ENCODE data around the gene IP6K3. TPM values are rescaled to one million over a fixed set of nuclear protein-coding genes. Genes with fewer than 3 reads are reported as not detected.

Gene IP6K3
- total RNA-seq, 1 experiment from 2014 or later: not detected

DNA sequence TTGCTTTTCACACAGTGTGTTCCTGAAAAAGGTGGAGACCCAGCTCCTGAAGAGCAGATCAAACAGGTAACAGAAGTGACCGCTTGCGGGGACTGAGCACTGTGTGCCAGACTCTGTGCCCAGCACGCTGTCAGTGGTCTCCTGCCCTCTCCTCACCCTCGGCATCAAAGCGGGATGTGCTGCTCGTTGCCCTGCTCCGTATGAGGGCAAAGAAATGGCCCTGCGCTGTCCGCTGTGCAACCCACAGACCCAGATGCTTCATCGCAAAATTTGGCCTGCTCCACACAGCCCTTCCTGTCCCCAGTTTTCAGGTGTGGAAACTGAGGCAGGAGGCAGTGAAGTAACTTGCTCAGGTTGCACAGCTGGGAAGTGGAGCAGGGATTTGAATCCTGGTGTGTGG, 48.9 kb downstream of the IP6K3 start:
- no TSS peak for BruUV-seq (replicated peaks)
- Histone ChIP-seq H3K4me3 (ENCODE audit: low read depth in 2 of 2, low read length in 2 of 2) (no peak overlapping the region), H3K4me1 (ENCODE audit: control insufficient read depth, insufficient read depth, low read length) (peaks cover 33% of the 10 kb centered on the region), H3K36me3 (ENCODE audit: control insufficient read depth, insufficient read depth, low read length) (peaks cover 7% of the 10 kb centered on the region; the same call in 1 of the 2 replicates), H3K27ac (ENCODE audit: low read length) (peak overlapping the region; percentile 75), H3K27me3 (ENCODE audit: control insufficient read depth, insufficient read depth, low read length) (no peaks in the 10 kb centered on the region), H3K9me3 (ENCODE audit: control insufficient read depth, insufficient read depth, low read depth, low read length) (no peaks in the 10 kb centered on the region)
- TF ChIP-seq POLR2AphosphoS5 (IDR thresholded peaks at IDR 0.05; ENCODE audit: low read depth, low read length) (no peak), CTCF (IDR thresholded peaks at IDR 0.05) (no peak), TCF7L2 (IDR thresholded peaks at IDR 0.05; ENCODE audit: low read depth, low read length) (no peak), SIN3A (IDR thresholded peaks at IDR 0.05; ENCODE audit: borderline replicate concordance, insufficient read depth, low read depth, low read length) (no peak)
- TF ChIP-seq, protein P1, sequence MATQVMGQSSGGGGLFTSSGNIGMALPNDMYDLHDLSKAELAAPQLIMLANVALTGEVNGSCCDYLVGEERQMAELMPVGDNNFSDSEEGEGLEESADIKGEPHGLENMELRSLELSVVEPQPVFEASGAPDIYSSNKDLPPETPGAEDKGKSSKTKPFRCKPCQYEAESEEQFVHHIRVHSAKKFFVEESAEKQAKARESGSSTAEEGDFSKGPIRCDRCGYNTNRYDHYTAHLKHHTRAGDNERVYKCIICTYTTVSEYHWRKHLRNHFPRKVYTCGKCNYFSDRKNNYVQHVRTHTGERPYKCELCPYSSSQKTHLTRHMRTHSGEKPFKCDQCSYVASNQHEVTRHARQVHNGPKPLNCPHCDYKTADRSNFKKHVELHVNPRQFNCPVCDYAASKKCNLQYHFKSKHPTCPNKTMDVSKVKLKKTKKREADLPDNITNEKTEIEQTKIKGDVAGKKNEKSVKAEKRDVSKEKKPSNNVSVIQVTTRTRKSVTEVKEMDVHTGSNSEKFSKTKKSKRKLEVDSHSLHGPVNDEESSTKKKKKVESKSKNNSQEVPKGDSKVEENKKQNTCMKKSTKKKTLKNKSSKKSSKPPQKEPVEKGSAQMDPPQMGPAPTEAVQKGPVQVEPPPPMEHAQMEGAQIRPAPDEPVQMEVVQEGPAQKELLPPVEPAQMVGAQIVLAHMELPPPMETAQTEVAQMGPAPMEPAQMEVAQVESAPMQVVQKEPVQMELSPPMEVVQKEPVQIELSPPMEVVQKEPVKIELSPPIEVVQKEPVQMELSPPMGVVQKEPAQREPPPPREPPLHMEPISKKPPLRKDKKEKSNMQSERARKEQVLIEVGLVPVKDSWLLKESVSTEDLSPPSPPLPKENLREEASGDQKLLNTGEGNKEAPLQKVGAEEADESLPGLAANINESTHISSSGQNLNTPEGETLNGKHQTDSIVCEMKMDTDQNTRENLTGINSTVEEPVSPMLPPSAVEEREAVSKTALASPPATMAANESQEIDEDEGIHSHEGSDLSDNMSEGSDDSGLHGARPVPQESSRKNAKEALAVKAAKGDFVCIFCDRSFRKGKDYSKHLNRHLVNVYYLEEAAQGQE (IDR thresholded peaks at IDR 0.05; ENCODE audit: insufficient read depth in 1 of 2, low read depth in 2 of 2, low read length in 1 of 2): no peak
- intact Hi-C loops (cut with micrococcal nuclease; ENCODE audit: unreplicated experiment) (no loop called here), in situ Hi-C loops (cut with HindIII; ENCODE audit: low pct_unique_long_range_greater_than_20kb, low sequenced_read_pairs) (no loop called here)
- no peak for ATAC-seq
- ChIA-PET CTCF (no interaction called here), POLR2A (interaction anchor here (0.5 kb wide), 1 partner anchor 117 kb away, joined by 3 read pairs; no protein-coding TSS in a partner anchor)
- DNase-seq (ENCODE audit: low read depth, low spot score): no peak

GRCh38 chr6:33696548-33697518, 49.9 kb downstream of the IP6K3 start:
- no TSS peak for BruUV-seq (replicated peaks)
- TF ChIP-seq CTCF (IDR thresholded peaks at IDR 0.05) (no peak), TCF7L2 (IDR thresholded peaks at IDR 0.05; ENCODE audit: low read depth, low read length) (no peak), POLR2AphosphoS5 (IDR thresholded peaks at IDR 0.05; ENCODE audit: low read depth, low read length) (no peak), SIN3A (IDR thresholded peaks at IDR 0.05; ENCODE audit: borderline replicate concordance, insufficient read depth, low read depth, low read length) (no peak)
- TF ChIP-seq, protein P1 (IDR thresholded peaks at IDR 0.05; ENCODE audit: insufficient read depth in 1 of 2, low read depth in 2 of 2, low read length in 1 of 2): no peak
- Histone ChIP-seq H3K36me3 (ENCODE audit: control insufficient read depth, insufficient read depth, low read length) (peaks cover 7% of the 10 kb centered on the region; the same call in 1 of the 2 replicates), H3K27ac (ENCODE audit: low read length) (peak overlapping the region; percentile 75), H3K27me3 (ENCODE audit: control insufficient read depth, insufficient read depth, low read length) (no peaks in the 10 kb centered on the region), H3K4me1 (ENCODE audit: control insufficient read depth, insufficient read depth, low read length) (peaks cover 42% of the 10 kb centered on the region), H3K9me3 (ENCODE audit: control insufficient read depth, insufficient read depth, low read depth, low read length) (no peaks in the 10 kb centered on the region), H3K4me3 (ENCODE audit: low read depth in 2 of 2, low read length in 2 of 2) (no peak overlapping the region)
- in situ Hi-C loops (cut with HindIII; ENCODE audit: low pct_unique_long_range_greater_than_20kb, low sequenced_read_pairs): no loop called here
- no peak for DNase-seq (ENCODE audit: low read depth, low spot score)
- CTCF ChIA-PET: no interaction called here
- POLR2A ChIA-PET: interaction anchor here (0.5 kb wide), 1 partner anchor 116 kb away, joined by 3 read pairs; no protein-coding TSS in a partner anchor
- peak; percentile 54 for ATAC-seq
- intact Hi-C loops (cut with micrococcal nuclease; ENCODE audit: unreplicated experiment): no loop called here

Measured in Panc1 (cell line).